Ishikawa (cell line): ENCODE results near the gene DNAJC6.

ENCODE experiments used
- CEBPB ChIP-seq: IDR thresholded peaks from 2 replicates; pipeline ENCODE4 v1.6.1; 2012
- CREB1 ChIP-seq: IDR thresholded peaks from 2 replicates; pipeline ENCODE4 v1.6.1; 2012; ENCODE audit warnings: low read depth
- EGR1 ChIP-seq: IDR thresholded peaks from 2 replicates; pipeline ENCODE4 v1.6.1; 2012
- EP300 ChIP-seq: IDR thresholded peaks from 2 replicates; pipeline ENCODE4 v1.6.1; 2012; ENCODE audit warnings: borderline replicate concordance
- FOXM1 ChIP-seq: IDR thresholded peaks from 2 replicates; pipeline ENCODE4 v1.6.1; 2012; ENCODE audit warnings: low read depth, borderline replicate concordance
- NFIC ChIP-seq: IDR thresholded peaks from 2 replicates; pipeline ENCODE4 v1.6.1; 2012
- RAD21 ChIP-seq: IDR thresholded peaks from 2 replicates; pipeline ENCODE4 v1.6.1; 2012; ENCODE audit warnings: low read depth
- TAF1 ChIP-seq: IDR thresholded peaks from 2 replicates; pipeline ENCODE4 v1.6.1; 2012; ENCODE audit warnings: low read depth, mild to moderate bottlenecking
- TCF12 ChIP-seq: IDR thresholded peaks from 2 replicates; pipeline ENCODE4 v1.6.1; 2012; ENCODE audit warnings: low read depth
- TEAD4 ChIP-seq: IDR thresholded peaks from 2 replicates; pipeline ENCODE4 v1.6.1; 2012
- YY1 ChIP-seq: IDR thresholded peaks from 2 replicates; pipeline ENCODE4 v1.6.1; 2012; ENCODE audit warnings: low read depth
- ZBTB7A ChIP-seq: IDR thresholded peaks from 2 replicates; pipeline ENCODE4 v1.6.1; 2012; ENCODE audit warnings: low read depth
- TF ChIP-seq, protein P1 (sequence below): IDR thresholded peaks from 2 replicates; pipeline ENCODE4 v1.6.1; 2012
- TF ChIP-seq, protein P2 (sequence below): IDR thresholded peaks from 2 replicates; pipeline ENCODE4 v1.6.1; 2012; ENCODE audit warnings: low read depth, mild to moderate bottlenecking
- TF ChIP-seq, protein P3 (sequence below): IDR thresholded peaks from 2 replicates; pipeline ENCODE4 v1.6.1; 2012

DNAJC6 gene

GRCh38 chr1:65423884-65424572, 114.7 kb downstream of the DNAJC6 start:
- TF ChIP-seq TCF12 (no peak), NFIC (no peak), RAD21 (no peak), CEBPB (no peak), TAF1 (no peak)
- TF ChIP-seq, protein P1, sequence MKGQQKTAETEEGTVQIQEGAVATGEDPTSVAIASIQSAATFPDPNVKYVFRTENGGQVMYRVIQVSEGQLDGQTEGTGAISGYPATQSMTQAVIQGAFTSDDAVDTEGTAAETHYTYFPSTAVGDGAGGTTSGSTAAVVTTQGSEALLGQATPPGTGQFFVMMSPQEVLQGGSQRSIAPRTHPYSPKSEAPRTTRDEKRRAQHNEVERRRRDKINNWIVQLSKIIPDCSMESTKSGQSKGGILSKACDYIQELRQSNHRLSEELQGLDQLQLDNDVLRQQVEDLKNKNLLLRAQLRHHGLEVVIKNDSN = no peak
- TF ChIP-seq, protein P2, sequence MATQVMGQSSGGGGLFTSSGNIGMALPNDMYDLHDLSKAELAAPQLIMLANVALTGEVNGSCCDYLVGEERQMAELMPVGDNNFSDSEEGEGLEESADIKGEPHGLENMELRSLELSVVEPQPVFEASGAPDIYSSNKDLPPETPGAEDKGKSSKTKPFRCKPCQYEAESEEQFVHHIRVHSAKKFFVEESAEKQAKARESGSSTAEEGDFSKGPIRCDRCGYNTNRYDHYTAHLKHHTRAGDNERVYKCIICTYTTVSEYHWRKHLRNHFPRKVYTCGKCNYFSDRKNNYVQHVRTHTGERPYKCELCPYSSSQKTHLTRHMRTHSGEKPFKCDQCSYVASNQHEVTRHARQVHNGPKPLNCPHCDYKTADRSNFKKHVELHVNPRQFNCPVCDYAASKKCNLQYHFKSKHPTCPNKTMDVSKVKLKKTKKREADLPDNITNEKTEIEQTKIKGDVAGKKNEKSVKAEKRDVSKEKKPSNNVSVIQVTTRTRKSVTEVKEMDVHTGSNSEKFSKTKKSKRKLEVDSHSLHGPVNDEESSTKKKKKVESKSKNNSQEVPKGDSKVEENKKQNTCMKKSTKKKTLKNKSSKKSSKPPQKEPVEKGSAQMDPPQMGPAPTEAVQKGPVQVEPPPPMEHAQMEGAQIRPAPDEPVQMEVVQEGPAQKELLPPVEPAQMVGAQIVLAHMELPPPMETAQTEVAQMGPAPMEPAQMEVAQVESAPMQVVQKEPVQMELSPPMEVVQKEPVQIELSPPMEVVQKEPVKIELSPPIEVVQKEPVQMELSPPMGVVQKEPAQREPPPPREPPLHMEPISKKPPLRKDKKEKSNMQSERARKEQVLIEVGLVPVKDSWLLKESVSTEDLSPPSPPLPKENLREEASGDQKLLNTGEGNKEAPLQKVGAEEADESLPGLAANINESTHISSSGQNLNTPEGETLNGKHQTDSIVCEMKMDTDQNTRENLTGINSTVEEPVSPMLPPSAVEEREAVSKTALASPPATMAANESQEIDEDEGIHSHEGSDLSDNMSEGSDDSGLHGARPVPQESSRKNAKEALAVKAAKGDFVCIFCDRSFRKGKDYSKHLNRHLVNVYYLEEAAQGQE = no peak

DNA sequence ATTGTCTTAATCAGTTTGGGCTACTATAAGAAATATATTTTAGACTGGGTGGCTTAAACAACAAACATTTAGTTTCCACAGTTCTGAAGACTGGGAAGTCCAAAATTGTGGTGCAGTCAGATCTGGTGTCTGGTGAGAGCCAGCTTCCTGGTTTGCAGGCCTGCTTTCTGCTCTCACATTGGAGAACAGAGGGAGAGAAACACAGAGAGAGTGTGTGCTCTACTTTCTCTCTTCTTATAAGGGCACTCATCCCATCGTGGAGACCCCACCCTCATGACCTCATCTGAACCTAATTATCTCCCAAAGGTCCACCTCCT, 115.2 kb downstream of the DNAJC6 start:
- TF ChIP-seq, protein P1 = no peak
- TF ChIP-seq ZBTB7A = no peak
- no peak for TF ChIP-seq NFIC
- TF ChIP-seq FOXM1 = no peak
- no peak for TF ChIP-seq TCF12
- TF ChIP-seq, protein P3, sequence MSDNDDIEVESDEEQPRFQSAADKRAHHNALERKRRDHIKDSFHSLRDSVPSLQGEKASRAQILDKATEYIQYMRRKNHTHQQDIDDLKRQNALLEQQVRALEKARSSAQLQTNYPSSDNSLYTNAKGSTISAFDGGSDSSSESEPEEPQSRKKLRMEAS = no peak
- no peak for TF ChIP-seq EGR1
- TF ChIP-seq RAD21 = no peak
- TF ChIP-seq EP300 = no peak
- TF ChIP-seq CREB1 = no peak
- no peak for TF ChIP-seq TAF1
- TF ChIP-seq, protein P2 = no peak
- no peak for TF ChIP-seq TEAD4
- TF ChIP-seq YY1 = no peak
- no peak for TF ChIP-seq CEBPB

GRCh38 chr1:65425006-65425405, 115.7 kb downstream of the DNAJC6 start:
- TF ChIP-seq CREB1 (no peak), EGR1 (no peak), TAF1 (no peak)

DNA sequence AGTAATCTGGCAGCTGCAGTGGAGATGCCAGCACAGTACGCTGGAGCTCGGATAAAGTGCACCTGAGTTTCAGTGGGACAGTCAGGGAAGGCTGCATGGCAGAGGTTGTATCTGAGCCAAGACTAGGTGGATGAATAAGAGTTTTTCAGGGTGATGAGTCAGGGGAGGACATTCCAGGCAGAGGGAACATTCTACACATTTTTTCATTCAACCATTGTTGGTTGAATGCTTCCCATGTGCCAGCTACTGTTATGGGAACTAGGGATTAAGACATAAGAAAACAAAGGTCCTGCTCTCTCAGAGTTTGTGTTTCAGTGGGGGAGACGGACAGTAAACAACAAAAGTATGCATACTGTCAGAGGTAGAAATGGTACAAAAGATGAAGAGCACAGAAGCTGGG, 116.4 kb downstream of the DNAJC6 start:
- TF ChIP-seq, protein P1 = no peak
- TF ChIP-seq, protein P3 = 0 out of 2 replicates have a peak, but pooled peaks have one; percentile 22
- TF ChIP-seq EP300 = peak; percentile 36; the same call in 1 of the 2 replicates
- no peak for TF ChIP-seq CEBPB
- no peak for TF ChIP-seq EGR1
- TF ChIP-seq NFIC = peak; percentile 40; the same call in 1 of the 2 replicates
- peak; percentile 87 for TF ChIP-seq TEAD4

GRCh38 chr1:65429078-65429477, 119.7 kb downstream of the DNAJC6 start:
- TF ChIP-seq ZBTB7A (no peak), CREB1 (no peak), TEAD4 (no peak), RAD21 (no peak), TAF1 (no peak), YY1 (no peak), CEBPB (no peak), TCF12 (no peak), NFIC (no peak), EP300 (no peak), EGR1 (no peak), FOXM1 (no peak)
- TF ChIP-seq, protein P3 = no peak
- TF ChIP-seq, protein P1 = no peak
- TF ChIP-seq, protein P2 = no peak
